Umbilical cord (tissue), 2 donors: ENCODE data around the gene GRM4. TPM values are rescaled to one million over a fixed set of nuclear protein-coding genes. Genes with fewer than 3 reads are reported as not detected.
"Not testable (repeated sequence)": the region's sequence is repeated elsewhere in the genome, so short reads cannot be mapped to it uniquely, and the experiment has no call there.

Source experiments
- DNase-seq: peaks from one replicate; pipeline ENCODE4 v3.0.0-alpha.2; 2015; ENCODE audit warnings: low spot score
- total RNA-seq: library from RNA; depleted of rRNA; stranded (reverse); fragments of >200 nt; gene quantifications from one replicate; pipeline ENCODE4 v1.2.3, GENCODE V29; 2014; ENCODE audit warnings: low replicate concordance; ENCODE audit not compliant: insufficient read depth

Gene GRM4
- total RNA-seq, 1 donor from 2014 or later, result 0.96 TPM

GRCh38 chr6:34047913-34048867, 97.7 kb downstream of the GRM4 start:
- no peak for DNase-seq

GRCh38 chr6:34046617-34047016, 99.3 kb downstream of the GRM4 start:
- DNase-seq, result no peak

GRCh38 chr6:34045771-34046170, 100.1 kb downstream of the GRM4 start:
- no peak for DNase-seq

- DNase-seq, result no peak
Measured at GRCh38 chr6:34044945-34045595, 100.8 kb downstream of the GRM4 start.

GRCh38 chr6:34043359-34043758, 102.5 kb downstream of the GRM4 start:
- DNase-seq, result no peak

GRCh38 chr6:34041998-34042397, 103.9 kb downstream of the GRM4 start:
- DNase-seq, result not testable (repeated sequence)

GRCh38 chr6:34041385-34041784, 104.5 kb downstream of the GRM4 start:
- no peak for DNase-seq

- DNase-seq, result no peak
Measured at GRCh38 chr6:34039943-34040342, 105.9 kb downstream of the GRM4 start.

- no peak for DNase-seq
Measured at GRCh38 chr6:34037151-34037550, 108.7 kb downstream of the GRM4 start.

- DNase-seq, result no peak
Measured at GRCh38 chr6:34036357-34037069, 109.4 kb downstream of the GRM4 start.

- DNase-seq, result no peak
Measured at GRCh38 chr6:34035704-34036356, 110.1 kb downstream of the GRM4 start.

- DNase-seq, result no peak
Measured at GRCh38 chr6:34035161-34035560, 110.7 kb downstream of the GRM4 start.

GRCh38 chr6:34032856-34033255, 113.0 kb downstream of the GRM4 start:
- DNase-seq, result no peak

GRCh38 chr6:34031625-34032383, 114.1 kb downstream of the GRM4 start:
- no peak for DNase-seq

GRCh38 chr6:34030831-34031624, 114.9 kb downstream of the GRM4 start:
- no peak for DNase-seq

- no peak for DNase-seq
Measured at GRCh38 chr6:34029489-34030280, 116.2 kb downstream of the GRM4 start.

- DNase-seq, result no peak
Measured at GRCh38 chr6:34028691-34029360, 117.1 kb downstream of the GRM4 start.

- DNase-seq, result no peak
Measured at GRCh38 chr6:34027939-34028441, 117.9 kb downstream of the GRM4 start.
